Ecto neural progenitor cell (in vitro differentiated cells): ENCODE results near the gene SMIM24.

ENCODE experiments used
- DNase-seq: peaks from one replicate; pipeline ENCODE4 v3.0.0-alpha.2; 2018; ENCODE audit warnings: low spot score

Gene SMIM24

GRCh38 chr19:3497757-3498520, 17.6 kb upstream of the SMIM24 start:
- DNase-seq, result no peak

- DNase-seq, result no peak
Measured at GRCh38 chr19:3496392-3497273, 16.3 kb upstream of the SMIM24 start.

- DNase-seq, result no peak
Measured at GRCh38 chr19:3494559-3494958, 14.2 kb upstream of the SMIM24 start.

GRCh38 chr19:3494051-3494450, 13.7 kb upstream of the SMIM24 start:
- no peak for DNase-seq

GRCh38 chr19:3493651-3494050, 13.3 kb upstream of the SMIM24 start:
- no peak for DNase-seq

GRCh38 chr19:3492919-3493318, 12.6 kb upstream of the SMIM24 start:
- DNase-seq, result no peak

- no peak for DNase-seq
Measured at GRCh38 chr19:3492131-3492839, 12.0 kb upstream of the SMIM24 start.

- DNase-seq, result no peak
Measured at GRCh38 chr19:3491396-3492119, 11.2 kb upstream of the SMIM24 start.

GRCh38 chr19:3483226-3483628, 2.9 kb upstream of the SMIM24 start, which contains the start of gene SMIM44:
SMIM44 (minus strand) TSS chr19:3483441; CDS start chr19:3483403, 38 bp downstream.
- DNase-seq, result no peak

GRCh38 chr19:3482507-3483225, 2.3 kb upstream of the SMIM24 start:
- DNase-seq, result no peak

GRCh38 chr19:3481241-3482090, 1.1 kb upstream of the SMIM24 start:
- no peak for DNase-seq

- DNase-seq, result no peak
Measured at GRCh38 chr19:3479834-3480215, 500 bp downstream of the SMIM24 start.

- no peak for DNase-seq
Measured at GRCh38 chr19:3479177-3479833, 1.0 kb downstream of the SMIM24 start.

- no peak for DNase-seq
Measured at GRCh38 chr19:3478409-3479176, 1.7 kb downstream of the SMIM24 start.

- DNase-seq, result no peak
Measured at GRCh38 chr19:3477951-3478350, 2.4 kb downstream of the SMIM24 start.

GRCh38 chr19:3477506-3477905, 2.8 kb downstream of the SMIM24 start:
- DNase-seq, result no peak

GRCh38 chr19:3476830-3477229, 3.5 kb downstream of the SMIM24 start:
- no peak for DNase-seq

- DNase-seq, result no peak
Measured at GRCh38 chr19:3475449-3475848, 4.9 kb downstream of the SMIM24 start.

- no peak for DNase-seq
Measured at GRCh38 chr19:3474614-3475013, 5.7 kb downstream of the SMIM24 start.
